Measurements from ENCODE around the gene CMTM6.
"Not testable (repeated sequence)": the region's sequence is repeated elsewhere in the genome, so short reads cannot be mapped to it uniquely, and the experiment has no call there.

Gene CMTM6, protein sequence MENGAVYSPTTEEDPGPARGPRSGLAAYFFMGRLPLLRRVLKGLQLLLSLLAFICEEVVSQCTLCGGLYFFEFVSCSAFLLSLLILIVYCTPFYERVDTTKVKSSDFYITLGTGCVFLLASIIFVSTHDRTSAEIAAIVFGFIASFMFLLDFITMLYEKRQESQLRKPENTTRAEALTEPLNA

GRCh38 chr3:32502118-32502945 lies at the start of gene CMTM6:
Gene CMTM6 (minus strand): TSS chr3:32502852. CDS start chr3:32502745, 107 bp downstream.
- peak; percentile 63 for DNase-seq

GRCh38 chr3:32552013-32552412 lies 49.4 kb upstream of the CMTM6 start:
- DNase-seq: no peak

GRCh38 chr3:32551496-32551895 lies 48.8 kb upstream of the CMTM6 start:
- no peak for DNase-seq

DNA sequence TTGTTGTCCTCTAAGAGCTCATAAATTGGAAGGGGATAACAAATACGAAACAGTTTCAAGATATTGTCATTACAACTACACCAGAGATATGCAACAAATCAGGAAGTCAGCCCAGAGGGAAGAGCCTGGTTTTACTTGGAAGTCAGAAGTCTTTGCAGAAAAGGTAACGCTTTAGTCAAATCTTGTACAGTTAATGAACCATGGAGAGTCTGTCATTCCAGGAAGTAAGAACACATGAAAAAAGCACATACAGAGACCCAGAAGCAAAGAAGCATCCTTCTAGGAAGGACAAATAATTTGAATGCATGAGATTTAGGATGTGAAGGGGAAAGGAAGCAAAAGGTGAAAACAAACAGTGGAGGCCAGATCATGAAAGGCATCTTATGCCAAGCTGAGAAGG lies 48.4 kb upstream of the CMTM6 start:
- no peak for DNase-seq

DNA sequence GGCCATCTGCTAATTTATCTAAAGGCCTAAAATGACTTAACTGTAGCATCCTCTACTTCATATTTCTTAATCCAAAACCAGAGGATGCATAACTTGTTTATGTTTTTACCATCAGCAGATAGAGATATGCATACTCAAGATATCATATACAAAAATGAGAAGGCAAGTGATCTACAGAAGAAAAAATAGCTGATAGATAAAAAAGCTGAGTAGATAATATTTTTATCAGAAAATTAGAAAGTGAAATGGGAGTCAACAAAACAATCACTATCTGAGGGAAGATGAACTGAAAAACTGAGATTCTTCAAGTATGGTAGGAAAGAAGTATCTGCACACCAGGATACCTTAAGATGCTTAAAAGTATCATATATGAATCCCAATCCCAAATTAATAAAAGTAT lies 42.7 kb upstream of the CMTM6 start:
- DNase-seq: no peak

DNA sequence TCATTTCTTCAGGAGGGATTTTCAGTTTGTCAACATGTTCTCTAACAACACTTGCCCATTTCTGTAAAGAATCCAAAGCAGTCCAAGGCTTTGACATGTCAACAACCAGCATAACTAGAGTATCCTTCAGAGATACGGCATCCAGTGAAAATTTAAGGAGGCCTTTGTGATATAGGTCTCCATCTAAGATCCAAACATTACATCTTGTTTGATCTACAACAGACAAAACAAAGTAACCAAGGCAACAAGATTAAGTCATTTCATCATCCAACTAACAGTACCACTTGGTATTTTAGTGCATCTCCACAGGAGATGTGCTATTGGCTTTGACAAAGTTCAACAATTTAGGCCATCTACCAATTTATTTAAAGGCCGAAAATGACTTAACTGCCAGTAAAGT lies 42.2 kb upstream of the CMTM6 start:
- no peak for DNase-seq

GRCh38 chr3:32542807-32543206 lies 40.2 kb upstream of the CMTM6 start:
- DNase-seq: no peak

- no peak for DNase-seq
Observed at GRCh38 chr3:32540899-32541298, 38.2 kb upstream of the CMTM6 start.

GRCh38 chr3:32532434-32532833 lies 29.8 kb upstream of the CMTM6 start:
- DNase-seq: no peak

DNA sequence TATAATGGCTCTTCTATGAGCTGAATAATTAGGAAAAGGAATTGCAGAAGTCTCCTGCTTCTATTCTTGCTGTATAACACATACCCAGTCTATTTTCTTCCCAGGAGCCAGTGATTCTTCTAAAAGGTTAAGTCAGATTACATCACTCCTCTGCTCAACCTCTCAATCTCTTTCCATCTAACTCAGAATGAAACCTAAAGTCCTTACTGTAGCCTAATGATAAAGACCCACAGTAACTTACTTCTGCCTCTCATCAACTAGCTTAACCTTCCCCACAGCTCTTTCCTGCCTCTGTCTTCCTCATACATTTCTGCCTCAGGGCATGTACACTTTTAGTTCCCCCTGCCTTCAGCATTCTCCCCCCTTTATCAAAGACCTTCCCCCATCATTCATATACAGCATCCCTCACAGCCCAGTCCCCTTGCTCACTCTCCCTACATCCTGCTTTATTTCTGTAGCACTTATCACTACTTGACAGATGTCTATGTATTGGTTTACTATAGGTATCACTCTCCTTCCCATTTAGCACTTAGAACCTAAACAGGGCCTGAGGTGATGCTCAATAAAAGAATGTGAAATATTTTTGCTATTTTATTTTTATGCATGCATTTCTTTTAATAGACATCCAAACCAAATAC lies 28.5 kb upstream of the CMTM6 start:
- no peak for DNase-seq

DNA sequence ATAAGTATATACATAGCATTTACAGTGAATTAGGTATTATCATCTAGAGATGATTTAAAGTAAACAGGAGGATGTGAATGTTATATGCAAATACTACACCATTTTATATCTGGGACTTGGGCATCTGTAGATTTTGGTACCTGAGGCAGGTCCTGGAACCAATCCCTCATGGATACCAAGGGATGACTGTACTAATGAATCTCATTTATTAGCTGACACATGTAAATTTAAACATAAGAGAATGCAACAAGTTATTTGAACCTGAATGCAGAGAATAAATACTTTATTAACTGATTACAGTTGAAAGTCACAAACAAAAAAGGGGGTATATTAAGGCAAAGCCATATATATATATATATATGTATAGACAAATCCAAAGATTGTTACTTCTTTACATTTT lies 23.1 kb upstream of the CMTM6 start:
- no peak for DNase-seq

GRCh38 chr3:32522682-32523081 lies 20.0 kb upstream of the CMTM6 start:
- no peak for DNase-seq

DNA sequence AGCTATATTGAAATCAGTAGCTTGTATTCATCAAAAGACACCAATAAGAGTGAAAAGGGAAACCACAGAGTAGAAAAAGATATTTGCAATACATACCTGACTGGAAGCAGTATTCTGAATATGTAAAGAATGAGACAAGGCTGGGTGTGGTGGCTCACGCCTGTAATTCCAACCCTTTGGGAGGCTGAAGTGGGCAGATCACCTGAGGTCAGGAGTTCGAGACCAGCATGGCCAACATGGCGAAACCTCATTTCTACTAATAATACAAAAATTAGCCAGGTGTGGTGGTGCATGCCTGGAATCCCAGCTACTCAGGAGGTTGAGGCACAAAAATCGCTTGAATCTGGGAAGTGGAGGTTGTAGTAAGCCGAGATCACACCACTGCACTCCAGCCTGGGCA lies 16.3 kb upstream of the CMTM6 start:
- DNase-seq: not testable (repeated sequence)

GRCh38 chr3:32516751-32517150 lies 14.1 kb upstream of the CMTM6 start:
- not testable (repeated sequence) for DNase-seq

DNA sequence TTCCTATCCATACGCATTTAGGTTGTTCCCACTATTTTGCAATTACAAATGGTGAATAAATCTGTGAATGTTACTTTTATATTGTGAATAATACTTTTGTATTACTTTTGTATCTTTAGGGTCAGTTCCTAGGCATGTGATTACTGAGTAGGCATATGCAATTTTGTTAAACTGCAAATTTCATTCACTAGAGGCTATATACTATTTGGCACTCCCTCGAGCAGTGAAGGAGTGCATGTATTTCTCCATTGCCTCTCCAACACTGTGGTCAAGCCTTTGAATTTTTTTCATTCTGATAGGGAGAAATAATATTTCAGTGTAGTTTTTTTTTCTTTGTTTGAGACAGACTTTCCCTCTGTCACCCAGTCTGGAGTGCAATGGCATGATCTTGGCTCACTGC lies 8.4 kb upstream of the CMTM6 start:
- no peak for DNase-seq

GRCh38 chr3:32510075-32510724 lies 7.5 kb upstream of the CMTM6 start:
- peak; percentile 65 for DNase-seq

GRCh38 chr3:32508711-32509110 lies 6.1 kb upstream of the CMTM6 start:
- DNase-seq: no peak

DNA sequence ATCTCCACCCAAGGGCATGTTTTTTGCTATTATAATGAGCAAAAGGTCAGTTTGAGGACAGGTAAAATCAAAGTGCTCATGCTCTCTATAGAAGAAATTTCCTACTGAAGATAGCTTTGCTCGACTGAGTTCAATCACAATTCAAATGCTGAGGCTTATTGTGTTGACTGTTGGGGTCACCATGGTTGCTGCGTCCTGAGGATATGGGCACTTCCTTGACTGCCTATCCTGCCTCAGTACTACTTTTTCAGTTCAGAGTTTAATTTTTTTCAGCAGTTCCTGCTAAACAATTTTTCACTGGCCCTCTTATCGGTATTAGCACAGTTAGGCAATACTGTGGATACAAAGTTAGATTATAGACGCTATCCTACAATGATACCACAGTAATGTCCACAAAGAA lies 3.8 kb upstream of the CMTM6 start:
- no peak for DNase-seq

DNA sequence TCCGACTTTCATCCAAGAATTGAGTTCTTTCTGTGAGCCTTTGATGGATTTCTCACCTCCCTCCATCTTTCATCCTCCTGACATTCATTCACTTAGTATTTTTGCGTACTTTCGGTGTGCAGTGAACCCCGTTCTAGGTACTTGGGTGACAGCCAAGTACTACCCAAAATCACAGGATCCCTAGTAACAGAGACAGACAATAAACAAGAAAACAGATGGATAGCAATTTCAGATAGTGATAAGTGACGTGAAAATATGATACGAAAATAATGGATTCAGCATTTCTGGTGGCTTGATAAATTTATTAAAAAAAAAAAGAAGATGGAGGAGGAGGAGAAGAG lies 264 bp upstream of the CMTM6 start:
- no peak for DNase-seq

- DNase-seq: no peak
Observed at GRCh38 chr3:32501783-32502117, 902 bp downstream of the CMTM6 start.

- DNase-seq: no peak
Observed at GRCh38 chr3:32500880-32501782, 1.5 kb downstream of the CMTM6 start.

GRCh38 chr3:32500231-32500630 lies 2.4 kb downstream of the CMTM6 start:
- no peak for DNase-seq

- no peak for DNase-seq
Observed at GRCh38 chr3:32499585-32499984, 3.1 kb downstream of the CMTM6 start.

Data from amniotic stem cell (primary cell).